CD4-positive, alpha-beta T cell treated with Interleukin-1 beta for 1 hour (primary cell): ENCODE data around the gene IL1B.

ENCODE experiments used
- DNase-seq, 2 donors: peaks; one replicate each; pipeline ENCODE4 v3.0.0-alpha.2; 2020 to 2022

Gene IL1B

GRCh38 chr2:112829101-112829960 is 7.2 kb downstream of the IL1B start:
- DNase-seq = peak in 1 of 2 donors; percentile 51

DNA sequence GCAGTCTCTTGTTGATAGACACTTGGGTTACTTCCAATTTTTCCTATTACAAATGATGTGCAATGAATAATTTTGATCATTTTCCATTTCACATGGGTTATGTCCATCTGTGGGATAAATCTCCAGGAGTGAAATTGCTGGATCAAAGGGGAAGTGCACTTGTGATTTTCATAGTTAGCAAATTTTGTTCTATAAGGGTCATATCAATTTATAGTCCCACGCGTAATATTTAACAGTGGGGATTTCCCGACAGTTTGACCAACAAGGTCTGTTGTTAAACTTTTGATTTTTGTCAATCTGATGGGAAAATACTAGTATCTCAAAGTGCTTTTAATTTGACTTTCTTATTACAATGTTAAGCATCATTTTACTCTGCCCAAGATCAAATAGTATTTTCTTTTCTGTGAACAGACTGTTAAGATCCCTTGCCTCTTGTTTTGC is 8.3 kb downstream of the IL1B start:
- no peak for DNase-seq

DNA sequence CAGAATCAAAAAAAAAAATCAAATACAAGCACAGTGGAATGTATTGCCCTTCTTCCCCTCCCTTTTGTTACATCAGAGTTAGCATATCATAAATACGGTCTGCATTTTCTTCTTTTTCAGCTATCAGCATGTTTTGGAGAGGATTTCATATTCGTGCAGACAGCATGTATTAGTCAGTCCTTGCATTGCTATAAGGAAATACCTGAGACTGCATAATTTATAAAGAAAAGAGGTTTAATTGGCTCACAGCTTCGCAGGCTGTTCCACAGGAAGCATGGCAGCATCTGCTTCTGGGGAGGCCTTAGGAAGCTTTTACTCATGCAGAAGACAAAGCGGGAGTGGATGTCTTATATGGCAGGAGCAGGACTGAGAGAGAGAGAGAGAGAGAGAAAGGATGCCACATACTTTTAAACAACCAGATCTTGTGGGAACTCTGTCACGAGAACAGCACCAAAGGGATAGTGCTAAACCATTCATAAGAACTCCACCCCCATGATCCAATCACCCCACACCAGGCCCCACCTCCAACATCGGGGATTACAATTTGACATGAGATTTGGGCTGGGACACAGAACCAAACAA is 8.9 kb downstream of the IL1B start:
- DNase-seq = no peak

DNA sequence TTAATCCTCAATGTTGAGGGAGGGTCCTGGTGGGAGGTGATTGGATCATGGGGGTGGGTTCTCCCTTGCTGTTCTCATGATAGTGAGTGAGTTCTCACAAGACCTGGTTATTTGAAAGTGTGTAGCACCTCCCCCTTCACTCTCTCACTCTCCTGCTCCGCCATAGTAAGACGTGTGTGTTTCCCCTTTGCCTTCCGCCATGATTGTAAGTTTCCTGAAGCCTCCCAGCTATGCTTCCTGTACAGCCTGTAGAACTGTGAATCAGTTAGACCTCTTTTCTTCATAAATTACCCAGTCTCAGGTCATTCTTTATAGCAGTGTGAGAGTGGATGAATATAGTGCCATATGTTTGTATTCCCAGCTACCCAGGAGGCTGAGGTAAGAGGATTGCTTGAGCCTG is 9.6 kb downstream of the IL1B start:
- DNase-seq = no peak

- DNase-seq = no peak
These were observed 10.9 kb downstream of the IL1B start for GRCh38 chr2:112825706-112826105.

- DNase-seq = no peak
These were observed 11.9 kb downstream of the IL1B start for GRCh38 chr2:112824694-112825085.

DNA sequence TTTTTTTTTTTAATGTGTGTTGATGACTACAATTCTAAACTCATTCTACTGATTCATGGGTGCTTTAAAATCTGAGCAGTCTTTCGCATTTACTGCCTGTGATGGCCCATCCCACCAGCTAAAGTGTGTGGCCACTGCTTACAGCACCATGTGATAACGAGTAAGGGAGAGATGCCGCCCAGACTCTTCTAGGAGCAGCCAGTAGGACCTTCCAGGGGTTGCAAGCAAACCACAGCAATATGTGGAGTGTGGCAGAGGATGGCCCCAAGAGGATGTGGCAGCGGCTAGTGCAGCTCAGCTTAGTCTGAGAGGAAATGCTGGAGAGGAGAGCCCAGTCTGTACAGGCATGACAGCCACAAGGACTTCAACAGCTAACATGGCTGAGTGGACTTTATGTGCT is 14.9 kb downstream of the IL1B start:
- DNase-seq = no peak

DNA sequence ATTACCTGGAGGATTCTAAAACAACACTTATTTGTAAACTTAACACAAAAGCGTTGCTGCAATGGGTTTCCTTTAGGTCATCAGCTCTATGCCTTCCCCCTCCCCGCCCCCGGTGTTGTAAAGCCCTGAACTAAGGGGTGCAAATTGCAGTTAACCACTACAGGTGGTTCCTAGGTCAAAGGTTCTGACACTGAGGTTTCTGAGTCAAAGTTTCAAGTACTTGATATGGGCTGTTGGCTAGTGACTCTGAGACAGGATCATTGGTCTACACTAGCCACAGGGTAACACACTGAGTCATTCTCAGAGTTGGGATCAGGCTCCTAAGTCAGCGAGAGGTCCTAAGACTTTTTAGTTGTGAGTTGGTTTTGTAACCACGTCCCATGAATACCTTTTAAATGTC is 15.4 kb downstream of the IL1B start:
- no peak for DNase-seq

GRCh38 chr2:112820343-112820742 is 16.2 kb downstream of the IL1B start:
- DNase-seq = no peak

DNA sequence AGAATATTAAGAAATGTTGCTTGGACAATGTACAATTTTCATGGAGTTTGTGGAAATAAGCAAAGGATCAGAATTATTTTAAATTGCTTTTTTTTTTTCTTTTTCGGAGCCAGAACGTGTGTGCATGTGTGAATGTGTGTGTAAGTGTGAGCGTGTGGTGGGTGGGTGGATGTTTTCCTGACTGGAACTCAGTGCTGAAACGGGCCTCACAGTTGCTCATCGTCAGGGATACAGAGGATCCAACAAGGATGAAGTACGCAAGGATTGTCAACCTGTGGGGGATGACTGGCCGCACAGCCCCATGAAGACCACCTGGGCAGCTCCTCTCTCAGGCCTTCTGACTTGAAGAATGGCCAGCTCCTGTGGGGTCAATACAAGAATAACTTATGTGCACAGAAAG is 17.5 kb downstream of the IL1B start:
- no peak for DNase-seq

DNA sequence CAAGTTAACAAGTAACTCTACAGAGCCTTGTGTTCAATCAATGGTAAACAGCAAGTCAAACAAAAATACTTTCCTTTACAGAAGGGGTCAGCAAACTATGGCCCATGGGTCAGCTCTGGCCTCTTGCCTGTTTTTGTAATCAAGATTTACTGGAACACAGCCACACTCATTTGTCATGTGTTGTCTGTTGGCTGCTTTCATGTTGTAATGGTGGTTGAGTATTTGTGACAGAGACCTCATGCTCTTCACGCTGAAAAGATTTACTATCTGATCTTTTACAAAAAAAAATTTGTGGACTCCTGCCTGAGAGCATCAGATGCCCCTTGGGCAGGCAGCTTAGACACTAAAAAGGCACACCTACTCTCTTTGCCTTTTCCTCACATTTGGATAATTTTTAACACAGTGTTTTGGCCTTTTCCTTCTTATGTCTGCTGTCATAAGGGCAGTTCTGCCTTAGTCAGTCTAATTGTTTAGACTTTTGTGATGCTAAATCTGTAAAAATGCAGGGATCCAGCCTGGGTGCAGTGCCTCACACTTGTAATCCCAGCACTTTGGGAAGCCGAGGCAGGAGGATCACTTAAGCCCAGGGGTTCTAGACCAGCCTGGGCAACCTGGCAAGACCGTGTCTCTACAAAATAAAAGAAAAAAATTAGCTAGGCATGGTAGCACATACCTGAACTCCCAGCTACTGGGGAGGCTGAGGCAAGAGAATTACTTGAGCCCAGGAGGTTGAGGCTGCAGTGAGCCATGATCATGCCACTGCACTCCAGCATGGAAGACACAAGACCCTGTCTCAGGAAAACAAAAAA is 18.3 kb downstream of the IL1B start:
- DNase-seq = no peak

DNA sequence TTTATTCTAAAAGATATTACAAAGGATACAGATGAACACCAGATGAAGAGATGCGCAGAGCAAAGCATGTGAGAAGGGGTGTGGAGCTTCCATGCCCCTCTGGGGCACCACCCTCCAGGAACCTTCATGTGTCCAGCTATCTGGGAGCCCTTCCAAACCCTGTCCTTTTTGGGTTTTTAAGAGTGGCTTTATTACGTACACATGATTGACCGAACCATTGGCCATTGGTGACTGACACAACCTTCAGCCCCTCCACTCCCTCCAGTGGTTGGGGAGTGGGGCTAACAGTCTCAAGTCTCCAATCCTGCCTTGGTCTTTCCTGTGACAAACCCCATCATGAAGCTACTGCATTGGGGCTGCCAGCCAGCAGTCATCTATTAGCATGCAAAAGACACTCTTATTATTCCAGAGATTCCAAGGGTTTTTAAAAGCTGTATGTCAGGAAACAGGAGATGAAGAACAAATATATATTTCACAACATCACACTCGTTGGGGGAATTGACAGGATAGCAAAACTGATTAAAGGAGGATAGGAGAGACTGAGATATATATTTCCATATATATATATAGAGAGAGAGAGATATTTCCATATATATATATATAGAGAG is 19.4 kb downstream of the IL1B start:
- DNase-seq = no peak

DNA sequence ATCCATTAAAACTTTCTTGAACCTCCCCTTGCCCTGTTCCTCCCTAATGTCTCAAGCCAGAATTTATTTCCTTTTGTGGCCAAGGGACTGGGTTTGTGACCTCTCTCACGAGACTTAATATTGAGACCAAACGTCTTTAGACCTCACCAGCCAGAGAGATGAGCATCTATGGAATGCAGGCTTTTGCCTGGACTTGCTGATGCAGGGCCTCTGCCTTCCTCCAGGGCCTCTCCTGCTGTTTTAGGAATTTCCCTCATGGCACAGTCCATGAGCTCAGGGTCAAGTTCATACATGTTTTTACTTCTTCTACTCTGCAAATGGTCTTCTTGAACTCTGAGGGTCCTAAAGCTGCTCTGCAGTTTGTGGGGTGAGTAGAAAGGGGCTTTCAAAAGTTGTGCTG is 22.3 kb downstream of the IL1B start:
- no peak for DNase-seq

- no peak for DNase-seq
These were observed 23.2 kb downstream of the IL1B start for GRCh38 chr2:112813280-112813966.

DNA sequence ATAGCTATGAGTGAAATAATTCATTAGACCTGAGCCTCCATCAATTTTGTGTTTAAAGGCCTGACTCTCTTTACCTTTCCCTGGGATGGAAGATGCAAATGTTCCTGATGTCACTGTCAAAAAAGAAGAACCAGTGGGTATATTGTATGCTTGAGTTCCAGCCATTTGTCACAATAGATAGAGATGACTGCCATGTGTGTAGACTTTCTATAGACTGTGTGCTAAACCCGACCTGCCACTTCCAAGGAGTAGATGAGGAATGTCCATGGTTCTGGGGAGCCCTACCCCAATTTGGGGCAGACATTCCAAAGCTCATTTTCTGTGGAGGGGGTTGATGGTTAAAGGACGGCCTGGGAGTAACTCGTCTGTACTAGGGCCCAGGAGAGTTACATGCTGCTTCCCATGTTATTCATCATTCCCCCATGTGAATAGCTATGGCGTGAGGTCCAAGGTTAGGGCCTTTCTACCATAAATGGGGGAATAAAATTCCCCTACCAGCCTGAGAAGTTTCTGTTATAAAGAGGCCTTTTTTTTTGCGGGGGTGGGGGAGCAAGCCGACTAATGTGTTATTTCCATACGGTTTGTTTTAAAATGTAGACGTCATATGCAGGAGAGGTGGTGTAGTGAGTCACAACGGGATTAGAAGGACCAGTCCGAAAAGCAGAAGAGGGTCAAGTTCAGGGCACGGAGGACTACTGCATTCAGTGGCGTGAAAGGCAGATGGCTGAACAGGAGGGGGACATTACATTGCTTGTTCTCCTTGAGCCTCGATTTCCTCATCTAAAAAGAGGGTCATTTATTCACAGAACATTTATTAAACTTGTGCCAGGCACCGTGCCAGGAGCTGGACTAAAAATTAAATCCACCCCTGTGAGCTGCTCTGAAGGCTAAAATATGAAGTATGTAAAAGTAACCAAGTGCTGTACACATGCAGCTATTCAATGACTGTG is 24.0 kb downstream of the IL1B start:
- DNase-seq = no peak

DNA sequence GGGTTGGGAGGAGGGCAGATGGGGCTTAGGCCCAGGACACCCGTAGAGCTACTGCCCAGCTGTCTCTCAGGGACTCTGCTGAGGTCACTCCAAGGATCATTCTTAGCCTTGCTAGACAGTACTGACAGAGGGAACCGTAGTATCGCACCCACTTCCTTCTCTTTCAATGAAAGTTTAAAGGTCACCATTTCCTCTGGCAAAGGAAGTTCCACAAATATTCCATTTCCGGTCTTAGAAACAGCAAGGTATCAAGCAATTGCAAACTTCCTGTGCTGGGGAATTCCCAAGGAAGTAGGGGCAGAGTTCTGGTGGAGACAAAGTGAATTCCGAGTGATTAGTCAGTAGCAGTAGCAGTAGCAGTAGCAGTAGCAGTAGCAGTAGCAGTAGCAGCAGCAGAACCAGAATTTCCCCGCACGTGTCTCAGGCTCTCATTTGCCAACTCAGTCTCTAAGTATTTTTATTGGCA is 24.7 kb downstream of the IL1B start:
- peak in 1 of 2 donors; percentile 57 for DNase-seq

DNA sequence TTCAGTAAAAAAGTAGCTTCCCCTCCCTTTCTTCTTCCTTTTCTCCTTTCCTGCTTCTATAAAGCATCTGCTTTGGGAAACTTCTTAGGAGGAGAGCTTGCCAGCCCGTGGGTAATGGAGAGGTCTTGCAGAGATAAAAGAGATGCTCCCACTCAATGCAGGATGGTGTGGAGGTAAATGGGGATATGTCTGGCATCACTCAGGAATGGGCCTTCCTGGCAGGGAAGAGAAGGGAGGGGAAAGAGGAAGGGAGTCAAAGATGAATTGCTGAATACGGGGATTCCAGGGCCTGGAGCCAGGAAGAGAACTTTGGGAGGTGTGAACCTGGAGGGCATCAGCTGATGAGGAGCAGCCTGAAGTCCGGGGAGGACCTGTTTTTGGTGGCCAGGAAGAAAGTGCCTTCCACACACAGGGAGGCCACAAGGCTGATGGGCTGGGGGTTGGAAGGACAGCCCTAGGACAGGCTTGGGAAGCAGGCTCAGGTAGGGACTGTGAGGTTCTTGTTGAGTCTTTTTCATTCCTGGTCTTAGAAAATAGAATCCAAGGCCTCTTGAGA is 25.2 kb downstream of the IL1B start:
- no peak for DNase-seq

DNA sequence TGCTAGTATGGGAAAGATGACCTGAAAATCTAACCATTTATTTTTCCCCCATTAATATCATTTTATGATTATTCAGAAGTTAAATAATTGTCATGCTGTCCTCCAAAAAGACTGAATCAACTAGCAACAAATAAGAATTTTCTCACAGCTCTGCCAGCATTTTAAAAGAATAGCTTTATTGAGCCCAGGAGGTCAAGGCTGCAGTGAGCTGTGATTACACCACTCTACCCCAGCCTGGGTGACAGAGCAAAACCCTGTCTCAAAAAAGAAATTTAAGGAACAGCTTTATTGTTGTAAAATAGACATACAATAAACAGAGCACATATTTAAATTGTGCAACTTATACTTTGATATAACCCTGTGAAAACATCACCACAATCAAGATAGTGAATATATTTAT is 27.5 kb downstream of the IL1B start:
- no peak for DNase-seq

- no peak for DNase-seq
These were observed 29.3 kb downstream of the IL1B start for GRCh38 chr2:112807233-112807807.

DNA sequence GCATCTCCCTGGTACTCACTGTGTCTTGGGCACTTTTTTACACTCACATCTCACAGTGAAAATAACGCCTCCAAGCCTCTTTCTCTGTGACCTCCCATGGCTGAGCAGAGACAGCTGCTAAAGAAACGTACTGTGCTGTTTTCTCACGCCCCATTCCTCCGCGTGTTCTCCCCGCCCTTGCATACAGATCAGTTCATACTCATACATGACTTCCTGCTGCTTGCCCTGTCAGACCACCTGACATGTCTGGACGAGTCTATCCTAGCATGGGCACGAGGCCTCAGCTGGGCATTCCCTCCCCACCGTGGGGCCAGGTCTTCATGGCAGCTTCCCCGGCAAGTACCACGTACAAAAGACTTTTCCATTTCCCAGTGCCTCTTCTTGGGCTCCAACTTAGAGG is 31.0 kb downstream of the IL1B start:
- DNase-seq = no peak
